Measurements from ENCODE around the gene SRGN.

SRGN gene

GRCh38 chr10:69052736-69053135 lies 35.2 kb upstream of the SRGN start:
- DNase-seq (ENCODE audit: low read depth) = no peak
- TF ChIP-seq, protein P1, sequence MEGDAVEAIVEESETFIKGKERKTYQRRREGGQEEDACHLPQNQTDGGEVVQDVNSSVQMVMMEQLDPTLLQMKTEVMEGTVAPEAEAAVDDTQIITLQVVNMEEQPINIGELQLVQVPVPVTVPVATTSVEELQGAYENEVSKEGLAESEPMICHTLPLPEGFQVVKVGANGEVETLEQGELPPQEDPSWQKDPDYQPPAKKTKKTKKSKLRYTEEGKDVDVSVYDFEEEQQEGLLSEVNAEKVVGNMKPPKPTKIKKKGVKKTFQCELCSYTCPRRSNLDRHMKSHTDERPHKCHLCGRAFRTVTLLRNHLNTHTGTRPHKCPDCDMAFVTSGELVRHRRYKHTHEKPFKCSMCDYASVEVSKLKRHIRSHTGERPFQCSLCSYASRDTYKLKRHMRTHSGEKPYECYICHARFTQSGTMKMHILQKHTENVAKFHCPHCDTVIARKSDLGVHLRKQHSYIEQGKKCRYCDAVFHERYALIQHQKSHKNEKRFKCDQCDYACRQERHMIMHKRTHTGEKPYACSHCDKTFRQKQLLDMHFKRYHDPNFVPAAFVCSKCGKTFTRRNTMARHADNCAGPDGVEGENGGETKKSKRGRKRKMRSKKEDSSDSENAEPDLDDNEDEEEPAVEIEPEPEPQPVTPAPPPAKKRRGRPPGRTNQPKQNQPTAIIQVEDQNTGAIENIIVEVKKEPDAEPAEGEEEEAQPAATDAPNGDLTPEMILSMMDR (IDR thresholded peaks at IDR 0.05; ENCODE audit: control insufficient read depth, extremely low read depth, insufficient read depth) = no peak
- no peak overlapping the region for H3K4me3 ChIP-seq (ENCODE audit: low read depth, low read length)

- H3K4me3 ChIP-seq (ENCODE audit: low read depth, low read length) = no peak overlapping the region
- no peak for DNase-seq (ENCODE audit: low read depth)
- TF ChIP-seq, protein P1 (IDR thresholded peaks at IDR 0.05; ENCODE audit: control insufficient read depth, extremely low read depth, insufficient read depth) = no peak
Measured at GRCh38 chr10:69055241-69055640, 32.7 kb upstream of the SRGN start.

GRCh38 chr10:69056129-69056528 lies 31.8 kb upstream of the SRGN start:
- no peak overlapping the region for H3K4me3 ChIP-seq (ENCODE audit: low read depth, low read length)
- TF ChIP-seq, protein P1 (IDR thresholded peaks at IDR 0.05; ENCODE audit: control insufficient read depth, extremely low read depth, insufficient read depth) = no peak
- DNase-seq (ENCODE audit: low read depth) = no peak

- H3K4me3 ChIP-seq (ENCODE audit: low read depth, low read length) = no peak overlapping the region
- TF ChIP-seq, protein P1 (IDR thresholded peaks at IDR 0.05; ENCODE audit: control insufficient read depth, extremely low read depth, insufficient read depth) = no peak
- DNase-seq (ENCODE audit: low read depth) = no peak
Measured at GRCh38 chr10:69056536-69057260, 31.2 kb upstream of the SRGN start.

- no peak overlapping the region for H3K4me3 ChIP-seq (ENCODE audit: low read depth, low read length)
- TF ChIP-seq, protein P1 (IDR thresholded peaks at IDR 0.05; ENCODE audit: control insufficient read depth, extremely low read depth, insufficient read depth) = no peak
- no peak for DNase-seq (ENCODE audit: low read depth)
Measured at GRCh38 chr10:69057261-69057950, 30.5 kb upstream of the SRGN start.

DNA sequence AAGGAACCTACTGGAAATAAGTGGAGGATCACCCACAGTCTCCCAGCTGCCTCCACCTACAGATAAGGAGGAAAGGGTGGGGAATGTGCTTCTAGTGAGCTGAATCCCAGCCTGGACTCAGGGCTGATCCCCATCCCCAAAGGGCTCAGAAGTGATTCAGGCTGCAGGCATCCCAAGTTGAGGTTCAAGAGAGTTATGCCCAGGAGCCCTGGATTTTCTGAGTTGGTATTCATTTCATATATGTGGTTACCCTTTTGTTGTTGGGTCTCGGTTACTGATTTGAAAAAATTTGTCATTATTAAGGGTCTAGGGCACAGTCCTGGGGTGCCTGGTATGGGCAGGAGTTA lies 30.0 kb upstream of the SRGN start:
- H3K4me3 ChIP-seq (ENCODE audit: low read depth, low read length) = no peak overlapping the region
- TF ChIP-seq, protein P1 (IDR thresholded peaks at IDR 0.05; ENCODE audit: control insufficient read depth, extremely low read depth, insufficient read depth) = no peak
- DNase-seq (ENCODE audit: low read depth) = no peak

Data from LNCaP clone FGC (cell line).